MM.1S (cell line): ENCODE data around the gene COQ2.
A peak's percentile ranks its signal among the peaks of the same experiment; 100 is the strongest.

Experiments used
- DNase-seq: peaks from one replicate; pipeline ENCODE4 v3.0.0-alpha.2; 2015
- H2AFZ ChIP-seq: fragments of 300-600 bp; sonication (generic); 2 replicates; pipeline ENCODE4 v1.6.0; 2016; ENCODE audit warnings: antibody characterized with exemption, low read length
- H3F3A ChIP-seq: fragments of 300-600 bp; sonication (generic); 2 replicates; pipeline ENCODE4 v1.6.1; 2016; ENCODE audit warnings: mild to moderate bottlenecking, antibody characterized with exemption, low read length, moderate library complexity, mixed read lengths; ENCODE audit not compliant: insufficient read depth
- H3K27ac ChIP-seq: fragments of 300-600 bp; sonication (generic); 2 replicates; pipeline ENCODE4 v1.5.1; 2016; ENCODE audit warnings: mild to moderate bottlenecking, low read length
- H3K27me3 ChIP-seq: fragments of 300-600 bp; sonication (generic); replicated peaks from 2 replicates; pipeline ENCODE4 v1.6.0; 2016; ENCODE audit warnings: low read length; ENCODE audit not compliant: insufficient read depth
- H3K36me3 ChIP-seq: fragments of 300-600 bp; sonication (generic); replicated peaks from 2 replicates; pipeline ENCODE4 v1.6.1; 2016; ENCODE audit warnings: mild to moderate bottlenecking, low read length, mixed read lengths; ENCODE audit not compliant: insufficient read depth
- H3K4me1 ChIP-seq: fragments of 300-600 bp; sonication (generic); 2 replicates; pipeline ENCODE4 v1.6.1; 2016; ENCODE audit warnings: low read length, mixed read lengths
- H3K4me2 ChIP-seq: fragments of 300-600 bp; sonication (generic); 2 replicates; pipeline ENCODE4 v1.6.0; 2016; ENCODE audit warnings: low read depth, low read length
- H3K4me3 ChIP-seq: fragments of 300-600 bp; sonication (generic); 2 replicates; pipeline ENCODE4 v1.5.1; 2016; ENCODE audit warnings: low read length, mixed read lengths
- H3K79me2 ChIP-seq: fragments of 300-600 bp; sonication (generic); 2 replicates; pipeline ENCODE4 v1.6.1; 2016; ENCODE audit warnings: mixed run types, low read length, mixed read lengths
- H3K9ac ChIP-seq: fragments of 300-600 bp; sonication (generic); 2 replicates; pipeline ENCODE4 v1.6.1; 2016; ENCODE audit warnings: low read length, mixed read lengths
- H3K9me2 ChIP-seq: fragments of 300-600 bp; sonication (generic); replicated peaks from 2 replicates; pipeline ENCODE4 v1.6.1; 2016; ENCODE audit warnings: mild to moderate bottlenecking, low read length, mixed read lengths; ENCODE audit not compliant: insufficient read depth
- H3K9me3 ChIP-seq: fragments of 300-600 bp; sonication (generic); replicated peaks from 2 replicates; pipeline ENCODE4 v1.6.1; 2016; ENCODE audit warnings: mild to moderate bottlenecking, low read length, mixed read lengths; ENCODE audit not compliant: insufficient read depth
- H4K20me1 ChIP-seq: fragments of 300-600 bp; sonication (generic); 2 replicates; pipeline ENCODE4 v1.6.1; 2016; ENCODE audit warnings: mild to moderate bottlenecking, low read length, moderate library complexity, mixed read lengths; ENCODE audit not compliant: insufficient read depth
- EZH2 ChIP-seq: fragments of 300-600 bp; sonication (generic); optimal IDR thresholded peaks from 2 replicates; pipeline ENCODE3; 2017; ENCODE audit warnings: low read depth, mild to moderate bottlenecking, antibody characterized with exemption, low read length, mixed read lengths
- EZH2phosphoT487 ChIP-seq: fragments of 300-600 bp; sonication (generic); IDR thresholded peaks from 2 replicates; pipeline ENCODE4 v1.6.1; 2018; ENCODE audit warnings: antibody characterized with exemption, low read length
- TF ChIP-seq, protein P1 (sequence below): fragments of 300-600 bp; sonication (generic); IDR thresholded peaks from 2 replicates; pipeline ENCODE4 v1.5.1; 2016; ENCODE audit warnings: antibody characterized with exemption, low read length, mixed read lengths

The COQ2 gene

GRCh38 chr4:83285055-83285407 lies 433 bp upstream of the COQ2 start:
- peaks cover 35% of the 10 kb centered on the region for H3K79me2 ChIP-seq
- no peaks in the 10 kb centered on the region for H4K20me1 ChIP-seq
- H3K36me3 ChIP-seq = no peaks in the 10 kb centered on the region
- no peaks in the 10 kb centered on the region for H3K9me2 ChIP-seq
- H3K27me3 ChIP-seq = no peaks in the 10 kb centered on the region
- no peaks in the 10 kb centered on the region for H3K9me3 ChIP-seq
- TF ChIP-seq EZH2phosphoT487 (no peak), EZH2 (no peak)
- TF ChIP-seq, protein P1, sequence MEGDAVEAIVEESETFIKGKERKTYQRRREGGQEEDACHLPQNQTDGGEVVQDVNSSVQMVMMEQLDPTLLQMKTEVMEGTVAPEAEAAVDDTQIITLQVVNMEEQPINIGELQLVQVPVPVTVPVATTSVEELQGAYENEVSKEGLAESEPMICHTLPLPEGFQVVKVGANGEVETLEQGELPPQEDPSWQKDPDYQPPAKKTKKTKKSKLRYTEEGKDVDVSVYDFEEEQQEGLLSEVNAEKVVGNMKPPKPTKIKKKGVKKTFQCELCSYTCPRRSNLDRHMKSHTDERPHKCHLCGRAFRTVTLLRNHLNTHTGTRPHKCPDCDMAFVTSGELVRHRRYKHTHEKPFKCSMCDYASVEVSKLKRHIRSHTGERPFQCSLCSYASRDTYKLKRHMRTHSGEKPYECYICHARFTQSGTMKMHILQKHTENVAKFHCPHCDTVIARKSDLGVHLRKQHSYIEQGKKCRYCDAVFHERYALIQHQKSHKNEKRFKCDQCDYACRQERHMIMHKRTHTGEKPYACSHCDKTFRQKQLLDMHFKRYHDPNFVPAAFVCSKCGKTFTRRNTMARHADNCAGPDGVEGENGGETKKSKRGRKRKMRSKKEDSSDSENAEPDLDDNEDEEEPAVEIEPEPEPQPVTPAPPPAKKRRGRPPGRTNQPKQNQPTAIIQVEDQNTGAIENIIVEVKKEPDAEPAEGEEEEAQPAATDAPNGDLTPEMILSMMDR = no peak
- H3K27ac ChIP-seq = peak overlapping the region; percentile 68; the same call in 1 of the 2 replicates
- peaks cover 19% of the 10 kb centered on the region for H3K4me1 ChIP-seq
- H3K9ac ChIP-seq = peak overlapping the region; percentile 57; the same call in 1 of the 2 replicates
- H3K4me3 ChIP-seq = peak overlapping the region; percentile 65
- peak overlapping the region; percentile 70 for H2AFZ ChIP-seq
- H3F3A ChIP-seq = peaks cover 15% of the 10 kb centered on the region
- peak; percentile 59 for DNase-seq
- peak overlapping the region; percentile 71 for H3K4me2 ChIP-seq

DNA sequence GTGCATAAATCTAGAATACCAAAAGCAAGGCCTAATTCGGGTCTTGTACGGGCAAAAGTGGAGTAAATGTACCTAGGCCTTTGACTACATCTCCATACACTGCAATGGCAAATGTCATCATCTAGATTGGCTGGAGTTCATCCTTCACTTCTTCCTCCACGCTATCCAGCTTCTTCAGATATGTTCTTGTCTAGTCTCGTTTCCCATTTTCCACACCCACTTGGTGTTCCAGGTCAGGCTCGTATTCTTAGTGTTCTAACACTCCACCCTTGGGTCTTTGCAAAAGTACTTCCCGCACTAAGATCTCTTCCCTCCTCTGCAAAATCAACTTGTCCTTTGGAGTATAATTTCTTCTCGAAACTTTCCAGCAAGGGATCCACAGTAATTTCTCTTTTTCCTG lies 1.4 kb downstream of the COQ2 start:
- Histone ChIP-seq H3F3A (peaks cover 15% of the 10 kb centered on the region), H3K4me1 (peaks cover 19% of the 10 kb centered on the region), H3K9ac (no peak overlapping the region), H3K4me2 (peak overlapping the region; percentile 93), H3K4me3 (peak overlapping the region; percentile 65), H3K27ac (no peak overlapping the region), H3K9me2 (no peaks in the 10 kb centered on the region), H3K9me3 (no peaks in the 10 kb centered on the region), H2AFZ (no peak overlapping the region), H3K79me2 (peaks cover 39% of the 10 kb centered on the region), H3K27me3 (no peaks in the 10 kb centered on the region), H4K20me1 (no peaks in the 10 kb centered on the region), H3K36me3 (no peaks in the 10 kb centered on the region)
- no peak for TF ChIP-seq EZH2
- TF ChIP-seq EZH2phosphoT487 = no peak
- TF ChIP-seq, protein P1 = no peak
- no peak for DNase-seq

DNA sequence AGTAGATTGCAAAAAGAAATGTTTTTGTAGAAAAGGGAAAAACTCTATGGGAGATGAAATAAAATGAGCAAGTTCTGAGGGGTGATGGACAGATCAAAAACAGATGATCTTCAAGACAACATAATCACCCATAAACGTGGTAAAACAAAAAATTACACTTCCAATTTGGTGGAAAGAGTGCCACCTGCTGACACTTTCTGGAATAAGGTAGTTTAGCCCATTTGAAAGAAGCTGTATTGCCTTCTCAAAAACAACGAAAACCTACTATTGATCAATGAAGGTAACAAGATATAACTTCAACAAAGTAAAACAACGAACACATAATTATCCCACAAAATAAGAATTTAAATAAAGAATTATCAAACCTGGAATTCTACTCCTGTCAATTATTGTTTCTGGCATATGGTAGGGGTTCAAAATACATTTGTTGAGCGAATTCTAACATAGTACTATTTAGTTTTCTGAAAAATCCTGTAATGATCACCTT lies 2.5 kb downstream of the COQ2 start:
- no peak overlapping the region for H3K4me3 ChIP-seq
- TF ChIP-seq, protein P1 = peak; percentile 74
- TF ChIP-seq EZH2 (no peak), EZH2phosphoT487 (no peak)
- no peak overlapping the region for H2AFZ ChIP-seq
- no peaks in the 10 kb centered on the region for H3K36me3 ChIP-seq
- H3F3A ChIP-seq = peaks cover 15% of the 10 kb centered on the region
- H3K27ac ChIP-seq = no peak overlapping the region
- H3K9ac ChIP-seq = no peak overlapping the region
- H4K20me1 ChIP-seq = no peaks in the 10 kb centered on the region
- H3K4me1 ChIP-seq = peaks cover 21% of the 10 kb centered on the region
- no peaks in the 10 kb centered on the region for H3K27me3 ChIP-seq
- H3K4me2 ChIP-seq = peak overlapping the region; percentile 4; the same call in 1 of the 2 replicates
- no peaks in the 10 kb centered on the region for H3K9me3 ChIP-seq
- DNase-seq = peak; percentile 78
- H3K9me2 ChIP-seq = no peaks in the 10 kb centered on the region
- H3K79me2 ChIP-seq = peaks cover 39% of the 10 kb centered on the region
